ENCODE measurements around the gene IFNG-AS1. TPM values are rescaled to one million over a fixed set of nuclear protein-coding genes. Genes with fewer than 3 reads are reported as not detected.

Gene IFNG-AS1
- total RNA-seq, 1 experiment from 2014 or later: not detected

- ChIA-PET POLR2A (no interaction called here), RAD21 (ENCODE audit: low non-redundant PET in 1 of 2, low total read pairs in 2 of 2, uncharacterized antibody in 2 of 2, unreplicated experiment in 2 of 2) (no interaction called here), CTCF (no interaction called here)
- Histone ChIP-seq H3K79me2 (ENCODE audit: insufficient read depth, low read length) (no peaks in the 10 kb centered on the region), H3K9me3 (ENCODE audit: control insufficient read depth in 1 of 2, insufficient read depth in 1 of 2, low read depth in 1 of 2, low read length in 2 of 2) (no peaks in the 10 kb centered on the region), H3K36me3 (ENCODE audit: control insufficient read depth in 1 of 2, insufficient read depth in 2 of 2, low read length in 2 of 2) (no peaks in the 10 kb centered on the region), H3K27ac (ENCODE audit: low read depth, low read length) (no peak overlapping the region), H3K4me3 (replicated peaks in 1 of 2; ENCODE audit: low read depth in 1 of 2, low read length in 2 of 2) (no peak overlapping the region), H3K4me1 (ENCODE audit: control insufficient read depth in 1 of 2, insufficient read depth in 2 of 2, low read length in 2 of 2) (no peaks in the 10 kb centered on the region), H2AFZ (ENCODE audit: low read depth, low read length, poor library complexity, severe bottlenecking) (no peak overlapping the region), H3K9ac (ENCODE audit: low read length) (no peak overlapping the region), H3K4me2 (ENCODE audit: low read length) (no peak overlapping the region), H3K9me2 (ENCODE audit: insufficient read depth) (no peaks in the 10 kb centered on the region), H4K20me1 (ENCODE audit: insufficient read depth) (no peaks in the 10 kb centered on the region), H3K27me3 (ENCODE audit: insufficient read depth, low read length) (no peaks in the 10 kb centered on the region)
- BruUV-seq (replicated peaks): no TSS peak
- no peak for TF ChIP-seq SP1 (IDR thresholded peaks at IDR 0.05; ENCODE audit: low read depth)
- intact Hi-C loops (cut with micrococcal nuclease): no loop called here
- ATAC-seq: no peak
- no peak for DNase-seq (ENCODE audit: low read depth, low spot score)
Observed at GRCh38 chr12:67964456-67964855, 24.8 kb upstream of the IFNG-AS1 start.

- H3K79me2 ChIP-seq (ENCODE audit: insufficient read depth, low read length): no peaks in the 10 kb centered on the region
- ChIA-PET POLR2A (no interaction called here), CTCF (no interaction called here), RAD21 (ENCODE audit: low non-redundant PET in 1 of 2, low total read pairs in 2 of 2, uncharacterized antibody in 2 of 2, unreplicated experiment in 2 of 2) (no interaction called here)
- H3K9ac ChIP-seq (ENCODE audit: low read length): no peak overlapping the region
- BruUV-seq (replicated peaks): no TSS peak
- TF ChIP-seq MAX (IDR thresholded peaks at IDR 0.05): no peak
- no peaks in the 10 kb centered on the region for H3K9me3 ChIP-seq (ENCODE audit: control insufficient read depth in 1 of 2, insufficient read depth in 1 of 2, low read depth in 1 of 2, low read length in 2 of 2)
- no peaks in the 10 kb centered on the region for H3K36me3 ChIP-seq (ENCODE audit: control insufficient read depth in 1 of 2, insufficient read depth in 2 of 2, low read length in 2 of 2)
- no peaks in the 10 kb centered on the region for H3K27me3 ChIP-seq (ENCODE audit: insufficient read depth, low read length)
- no peaks in the 10 kb centered on the region for H4K20me1 ChIP-seq (ENCODE audit: insufficient read depth)
- no peak overlapping the region for H3K27ac ChIP-seq (ENCODE audit: low read depth, low read length)
- no peak overlapping the region for H2AFZ ChIP-seq (ENCODE audit: low read depth, low read length, poor library complexity, severe bottlenecking)
- no peak overlapping the region for H3K4me2 ChIP-seq (ENCODE audit: low read length)
- H3K4me3 ChIP-seq (replicated peaks in 1 of 2; ENCODE audit: low read depth in 1 of 2, low read length in 2 of 2): no peak overlapping the region
- intact Hi-C loops (cut with micrococcal nuclease): no loop called here
- H3K4me1 ChIP-seq (ENCODE audit: control insufficient read depth in 1 of 2, insufficient read depth in 2 of 2, low read length in 2 of 2): no peaks in the 10 kb centered on the region
- DNase-seq (ENCODE audit: low read depth, low spot score) (no peak), ATAC-seq (no peak)
- H3K9me2 ChIP-seq (ENCODE audit: insufficient read depth): no peaks in the 10 kb centered on the region
Observed at GRCh38 chr12:67966560-67966959, 22.7 kb upstream of the IFNG-AS1 start.

- ATAC-seq (no peak), DNase-seq (ENCODE audit: low read depth, low spot score) (no peak)
- POLR2A ChIA-PET: no interaction called here
- no peaks in the 10 kb centered on the region for H3K9me3 ChIP-seq (ENCODE audit: control insufficient read depth in 1 of 2, insufficient read depth in 1 of 2, low read depth in 1 of 2, low read length in 2 of 2)
- H4K20me1 ChIP-seq (ENCODE audit: insufficient read depth): no peaks in the 10 kb centered on the region
- no peaks in the 10 kb centered on the region for H3K27me3 ChIP-seq (ENCODE audit: insufficient read depth, low read length)
- RAD21 ChIA-PET (ENCODE audit: low non-redundant PET in 1 of 2, low total read pairs in 2 of 2, uncharacterized antibody in 2 of 2, unreplicated experiment in 2 of 2): no interaction called here
- no peak overlapping the region for H3K9ac ChIP-seq (ENCODE audit: low read length)
- H3K4me2 ChIP-seq (ENCODE audit: low read length): no peak overlapping the region
- no peaks in the 10 kb centered on the region for H3K79me2 ChIP-seq (ENCODE audit: insufficient read depth, low read length)
- H3K27ac ChIP-seq (ENCODE audit: low read depth, low read length): no peak overlapping the region
- TF ChIP-seq JUND (IDR thresholded peaks at IDR 0.05) (no peak), SIN3A (IDR thresholded peaks at IDR 0.05; ENCODE audit: low read depth) (no peak), RAD21 (IDR thresholded peaks at IDR 0.05; ENCODE audit: low read depth) (no peak), SRF (IDR thresholded peaks at IDR 0.05; ENCODE audit: low read depth) (no peak), POLR2AphosphoS5 (IDR thresholded peaks at IDR 0.05; ENCODE audit: low read depth, low read length) (no peak), YY1 (IDR thresholded peaks at IDR 0.05; ENCODE audit: extremely low read depth, insufficient replicate concordance, low read depth, low read length) (no peak), TCF7L2 (IDR thresholded peaks at IDR 0.05; ENCODE audit: borderline replicate concordance, extremely low read depth, insufficient read depth, insufficient read length) (no peak), ZFX (IDR thresholded peaks at IDR 0.05) (no peak), FOSL1 (IDR thresholded peaks at IDR 0.05; ENCODE audit: low read depth) (no peak), EZH2 (IDR thresholded peaks at IDR 0.05) (no peak)
- CTCF ChIA-PET: no interaction called here
- intact Hi-C loops (cut with micrococcal nuclease): no loop called here
- no TSS peak for BruUV-seq (replicated peaks)
- no peaks in the 10 kb centered on the region for H3K36me3 ChIP-seq (ENCODE audit: control insufficient read depth in 1 of 2, insufficient read depth in 2 of 2, low read length in 2 of 2)
- no peaks in the 10 kb centered on the region for H3K4me1 ChIP-seq (ENCODE audit: control insufficient read depth in 1 of 2, insufficient read depth in 2 of 2, low read length in 2 of 2)
- H3K9me2 ChIP-seq (ENCODE audit: insufficient read depth): no peaks in the 10 kb centered on the region
- no peak overlapping the region for H2AFZ ChIP-seq (ENCODE audit: low read depth, low read length, poor library complexity, severe bottlenecking)
- H3K4me3 ChIP-seq (replicated peaks in 1 of 2; ENCODE audit: low read depth in 1 of 2, low read length in 2 of 2): no peak overlapping the region
Observed at GRCh38 chr12:67968321-67968720, 20.9 kb upstream of the IFNG-AS1 start.
